H1 (cell line): ENCODE results near the gene RPL3. TPM values are rescaled to one million over a fixed set of nuclear protein-coding genes. Genes with fewer than 3 reads are reported as not detected.
A peak's percentile ranks its signal among the peaks of the same experiment; 100 is the strongest.

Experiments
- SP1 ChIP-seq: IDR thresholded peaks from 2 replicates; pipeline ENCODE4 v1.6.1; 2011; ENCODE audit warnings: low read depth, low read length
- TAF7 ChIP-seq: optimal IDR thresholded peaks from 2 replicates; pipeline ENCODE3; 2011; ENCODE audit warnings: low read depth, mild to moderate bottlenecking, inconsistent platforms, low read length, moderate library complexity, borderline replicate concordance
- YY1 ChIP-seq: IDR thresholded peaks from 2 replicates; pipeline ENCODE4 v1.6.1; 2011; ENCODE audit warnings: low read depth, mild to moderate bottlenecking, low read length
- polyA plus RNA-seq, 7 experiments: library from polyadenylated mRNA; depleted of rRNA in 3 of 7; stranded (reverse) in 5 of 7; unstranded in 2 of 7; fragments of >200 nt in 5 of 7; fragments of 200-250 nt in 2 of 7; gene quantifications; 1 replicate in 5 of 7; 2 replicates in 1 of 7; 4 replicates in 1 of 7; pipeline versions ENCODE4 v1.2.1 to v1.2.3, GENCODE V29; 2011 to 2013; ENCODE audit warnings: missing spikeins in 2 of 7, mixed read lengths in 2 of 7
- total RNA-seq: library from RNA; stranded (reverse); fragmentation: NEBNext Ultra II Directional; extraction: Animal tissue kit (Norgen Biotek cat#: 25700); gene quantifications from 2 replicates; pipeline ENCODE4 v1.2.1, GENCODE V29; 2021

Gene RPL3
- total and polyA plus RNA-seq, 2 of the 8 experiments (the other 6 are each of a cell fraction or from before 2014, with no cell fraction given) = 2,865 to 5,466 TPM

- TF ChIP-seq SP1 (peak; percentile 62; the same call in 1 of the 2 replicates), TAF7 (no peak), YY1 (no peak)
These were observed 42.8 kb upstream of the RPL3 start (continued) for GRCh38 chr22:39362271-39362670.
